ENCODE measurements around the gene THOC2. TPM values are rescaled to one million over a fixed set of nuclear protein-coding genes. Genes with fewer than 3 reads are reported as not detected.
"Not testable (repeated sequence)": the region's sequence is repeated elsewhere in the genome, so short reads cannot be mapped to it uniquely, and the experiment has no call there.

THOC2 gene
- total RNA-seq, 2 experiments from 2014 or later, result 69.7 to 72.1 TPM

GRCh38 chrX:123742440-123742839 lies 9.6 kb upstream of the THOC2 start:
- Mint-ChIP-seq H3K4me1 (no peaks in the 10 kb centered on the region), H3K36me3 (no peaks in the 10 kb centered on the region), H3K9me3 (no peaks in the 10 kb centered on the region), H3K4me3 (no peak overlapping the region), H3K27ac (no peak overlapping the region), H3K27me3 (peaks cover 3% of the 10 kb centered on the region)
- no peak for DNase-seq

GRCh38 chrX:123740536-123740935 lies 7.7 kb upstream of the THOC2 start:
- DNase-seq, result no peak
- no peak overlapping the region for H3K4me3 Mint-ChIP-seq
- H3K27ac Mint-ChIP-seq, result no peak overlapping the region
- no peaks in the 10 kb centered on the region for H3K36me3 Mint-ChIP-seq
- H3K27me3 Mint-ChIP-seq, result peaks cover 3% of the 10 kb centered on the region
- H3K9me3 Mint-ChIP-seq, result no peaks in the 10 kb centered on the region
- H3K4me1 Mint-ChIP-seq, result no peaks in the 10 kb centered on the region

GRCh38 chrX:123740006-123740405 lies 7.2 kb upstream of the THOC2 start:
- DNase-seq, result no peak
- no peak overlapping the region for H3K4me3 Mint-ChIP-seq
- no peaks in the 10 kb centered on the region for H3K36me3 Mint-ChIP-seq
- peaks cover 3% of the 10 kb centered on the region for H3K27me3 Mint-ChIP-seq
- no peaks in the 10 kb centered on the region for H3K4me1 Mint-ChIP-seq
- H3K27ac Mint-ChIP-seq, result no peak overlapping the region
- no peaks in the 10 kb centered on the region for H3K9me3 Mint-ChIP-seq

GRCh38 chrX:123739474-123739873 lies 6.6 kb upstream of the THOC2 start:
- no peaks in the 10 kb centered on the region for H3K4me1 Mint-ChIP-seq
- H3K27me3 Mint-ChIP-seq, result peaks cover 3% of the 10 kb centered on the region
- no peak overlapping the region for H3K27ac Mint-ChIP-seq
- no peaks in the 10 kb centered on the region for H3K9me3 Mint-ChIP-seq
- H3K4me3 Mint-ChIP-seq, result no peak overlapping the region
- no peaks in the 10 kb centered on the region for H3K36me3 Mint-ChIP-seq
- no peak for DNase-seq

- H3K4me3 Mint-ChIP-seq, result no peak overlapping the region
- H3K36me3 Mint-ChIP-seq, result no peaks in the 10 kb centered on the region
- H3K4me1 Mint-ChIP-seq, result no peaks in the 10 kb centered on the region
- DNase-seq, result no peak
- H3K27me3 Mint-ChIP-seq, result peaks cover 3% of the 10 kb centered on the region
- no peak overlapping the region for H3K27ac Mint-ChIP-seq
- no peaks in the 10 kb centered on the region for H3K9me3 Mint-ChIP-seq
Measured at GRCh38 chrX:123738378-123738940, 5.6 kb upstream of the THOC2 start.

- Mint-ChIP-seq H3K4me3 (no peak overlapping the region), H3K27me3 (peaks cover 3% of the 10 kb centered on the region), H3K4me1 (peaks cover 3% of the 10 kb centered on the region), H3K36me3 (peaks cover 4% of the 10 kb centered on the region), H3K9me3 (no peaks in the 10 kb centered on the region), H3K27ac (no peak overlapping the region)
- no peak for DNase-seq
Measured at GRCh38 chrX:123736333-123736921, 3.6 kb upstream of the THOC2 start.

- peaks cover 11% of the 10 kb centered on the region for H3K36me3 Mint-ChIP-seq
- not testable (repeated sequence) for H3K4me1 Mint-ChIP-seq, H3K4me3 Mint-ChIP-seq, H3K9me3 Mint-ChIP-seq, DNase-seq, H3K27me3 Mint-ChIP-seq, H3K27ac Mint-ChIP-seq
Measured at GRCh38 chrX:123735137-123735536, 2.3 kb upstream of the THOC2 start.

- not testable (repeated sequence) for DNase-seq, H3K9me3 Mint-ChIP-seq, H3K4me3 Mint-ChIP-seq, H3K27ac Mint-ChIP-seq, H3K27me3 Mint-ChIP-seq
- Mint-ChIP-seq H3K36me3 (peaks cover 13% of the 10 kb centered on the region), H3K4me1 (peaks cover 11% of the 10 kb centered on the region)
Measured at GRCh38 chrX:123734079-123734478, 1.2 kb upstream of the THOC2 start.

GRCh38 chrX:123731987-123732669 lies 724 bp downstream of the THOC2 start:
- Mint-ChIP-seq H3K27ac (peak overlapping the region; percentile 95), H3K4me3 (peak overlapping the region; percentile 91), H3K9me3 (no peaks in the 10 kb centered on the region), H3K27me3 (no peaks in the 10 kb centered on the region), H3K36me3 (peaks cover 13% of the 10 kb centered on the region), H3K4me1 (peaks cover 16% of the 10 kb centered on the region)
- DNase-seq, result peak; percentile 5

- Mint-ChIP-seq H3K27me3 (no peaks in the 10 kb centered on the region), H3K36me3 (peaks cover 13% of the 10 kb centered on the region), H3K4me1 (peaks cover 16% of the 10 kb centered on the region), H3K4me3 (peak overlapping the region; percentile 91), H3K27ac (peak overlapping the region; percentile 95), H3K9me3 (no peaks in the 10 kb centered on the region)
- DNase-seq, result peak; percentile 6
Measured at GRCh38 chrX:123731258-123731986, 1.4 kb downstream of the THOC2 start.

- Mint-ChIP-seq H3K36me3 (peaks cover 18% of the 10 kb centered on the region), H3K4me3 (peak overlapping the region; percentile 4), H3K27me3 (no peaks in the 10 kb centered on the region), H3K9me3 (no peaks in the 10 kb centered on the region), H3K4me1 (peaks cover 20% of the 10 kb centered on the region), H3K27ac (peak overlapping the region; percentile 20)
- no peak for DNase-seq
Measured at GRCh38 chrX:123728554-123728953, 4.3 kb downstream of the THOC2 start.

- Mint-ChIP-seq H3K27me3 (no peaks in the 10 kb centered on the region), H3K4me1 (peaks cover 18% of the 10 kb centered on the region), H3K9me3 (no peaks in the 10 kb centered on the region), H3K36me3 (peaks cover 20% of the 10 kb centered on the region), H3K4me3 (peak overlapping the region; percentile 4), H3K27ac (peak overlapping the region; percentile 20)
- no peak for DNase-seq
Measured at GRCh38 chrX:123728016-123728415, 4.8 kb downstream of the THOC2 start.

GRCh38 chrX:123722193-123722592 lies 10.7 kb downstream of the THOC2 start:
- H3K27me3 Mint-ChIP-seq, H3K4me3 Mint-ChIP-seq: not testable (repeated sequence)
- peaks cover 17% of the 10 kb centered on the region for H3K4me1 Mint-ChIP-seq

GRCh38 chrX:123720486-123720885 lies 12.4 kb downstream of the THOC2 start:
- H3K4me3 Mint-ChIP-seq, result no peak overlapping the region
- H3K9me3 Mint-ChIP-seq, result no peaks in the 10 kb centered on the region
- no peaks in the 10 kb centered on the region for H3K27me3 Mint-ChIP-seq
- no peak overlapping the region for H3K27ac Mint-ChIP-seq
- peaks cover 24% of the 10 kb centered on the region for H3K36me3 Mint-ChIP-seq
- H3K4me1 Mint-ChIP-seq, result peaks cover 17% of the 10 kb centered on the region
- DNase-seq, result no peak

More at GRCh38 chrX:123722193-123722592, 10.7 kb downstream of the THOC2 start:
- not testable (repeated sequence) for H3K9me3 Mint-ChIP-seq, H3K27ac Mint-ChIP-seq, DNase-seq
- H3K36me3 Mint-ChIP-seq, result peaks cover 20% of the 10 kb centered on the region

GRCh38 chrX:123713841-123714240 lies 19.0 kb downstream of the THOC2 start:
- H3K27ac Mint-ChIP-seq, result no peak overlapping the region
- H3K4me1 Mint-ChIP-seq, result peaks cover 22% of the 10 kb centered on the region
- no peaks in the 10 kb centered on the region for H3K27me3 Mint-ChIP-seq

More at GRCh38 chrX:123713841-123714240, 19.0 kb downstream of the THOC2 start:
- peaks cover 15% of the 10 kb centered on the region for H3K36me3 Mint-ChIP-seq
- H3K4me3 Mint-ChIP-seq, result no peak overlapping the region
- H3K9me3 Mint-ChIP-seq, result no peaks in the 10 kb centered on the region
- no peak for DNase-seq

All from activated naive CD8-positive, alpha-beta T cell treated with anti-CD3 and anti-CD28 coated beads for 36 hours (primary cell).